GM23338 (cell line): Measurements from ENCODE around the gene EMC1. TPM values are rescaled to one million over a fixed set of nuclear protein-coding genes. Genes with fewer than 3 reads are reported as not detected.

Experiments
- ATAC-seq: fragments of 200-7000 bp; cut with Tn5 transposase; 3 replicates; pipeline ENCODE4 v1.9.1; 2020
- DNase-seq: peaks from one replicate; pipeline ENCODE4 v3.0.0-alpha.2; 2015; ENCODE audit warnings: low spot score
- H2AFZ ChIP-seq: fragments of 200-600 bp; sonication (generic); 2 replicates; pipeline ENCODE4 v1.8.0; 2016; ENCODE audit warnings: antibody characterized with exemption, mild to moderate bottlenecking, moderate library complexity
- H3F3A ChIP-seq: fragments of 200-600 bp; sonication (generic); replicated peaks from 2 replicates; pipeline ENCODE4 v1.8.0; 2017; ENCODE audit warnings: antibody characterized with exemption, mixed run types, low read depth
- H3K27ac ChIP-seq: fragments of 200-600 bp; sonication (generic); 2 replicates; pipeline ENCODE4 v1.6.1; 2016; ENCODE audit warnings: low read depth
- H3K27me3 ChIP-seq: fragments of 200-600 bp; sonication (generic); 2 replicates; pipeline ENCODE4 v1.8.0; 2016; ENCODE audit warnings: mild to moderate bottlenecking, mixed run types, moderate library complexity; ENCODE audit not compliant: insufficient read depth
- H3K36me3 ChIP-seq: fragments of 200-600 bp; sonication (generic); 2 replicates; pipeline ENCODE4 v1.8.0; 2016; ENCODE audit warnings: mild to moderate bottlenecking; ENCODE audit not compliant: insufficient read depth
- H3K4me1 ChIP-seq: fragments of 200-600 bp; sonication (generic); 2 replicates; pipeline ENCODE4 v1.8.0; 2016; ENCODE audit warnings: mild to moderate bottlenecking, moderate library complexity; ENCODE audit not compliant: insufficient read depth
- H3K4me2 ChIP-seq: fragments of 200-600 bp; sonication (generic); 2 replicates; pipeline ENCODE4 v1.7.1; 2017; ENCODE audit warnings: mixed run types
- H3K4me3 ChIP-seq: fragments of 200-600 bp; sonication (generic); 2 replicates; pipeline ENCODE4 v1.6.1; 2016; ENCODE audit warnings: mixed run types
- H3K79me2 ChIP-seq: fragments of 200-600 bp; sonication (generic); replicated peaks from 2 replicates; pipeline ENCODE4 v1.8.0; 2017; ENCODE audit warnings: mild to moderate bottlenecking; ENCODE audit not compliant: insufficient read depth
- H3K9me2 ChIP-seq: fragments of 200-600 bp; sonication (generic); 2 replicates; pipeline ENCODE4 v1.8.0; 2017; ENCODE audit not compliant: insufficient read depth
- H4K20me1 ChIP-seq: fragments of 200-600 bp; sonication (generic); replicated peaks from 2 replicates; pipeline ENCODE4 v1.8.0; 2017; ENCODE audit warnings: mild to moderate bottlenecking; ENCODE audit not compliant: insufficient read depth
- H3K27ac Mint-ChIP-seq: 2 replicates; pipeline ENCODE4 v1.8.0; 2020; ENCODE audit warnings: inconsistent platforms, mild to moderate bottlenecking, moderate library complexity, mixed read lengths
- H3K27me3 Mint-ChIP-seq: 3 replicates; pipeline ENCODE4 v1.8.0; 2022; ENCODE audit warnings: low read depth, mild to moderate bottlenecking, moderate library complexity, mixed read lengths, inconsistent platforms; ENCODE audit not compliant: insufficient read depth, poor library complexity
- H3K36me3 Mint-ChIP-seq: 3 replicates; pipeline ENCODE4 v1.8.0; 2021; ENCODE audit warnings: low read depth, mild to moderate bottlenecking, inconsistent platforms, moderate library complexity, mixed read lengths
- H3K4me1 Mint-ChIP-seq: 3 replicates; pipeline ENCODE4 v1.8.0; 2020; ENCODE audit warnings: mild to moderate bottlenecking, inconsistent platforms, mixed read lengths
- H3K4me3 Mint-ChIP-seq: 3 replicates; pipeline ENCODE4 v1.8.0; 2021; ENCODE audit warnings: moderate library complexity, mild to moderate bottlenecking, inconsistent platforms, mixed read lengths
- H3K9me3 Mint-ChIP-seq: 3 replicates; pipeline ENCODE4 v1.8.0; 2020; ENCODE audit warnings: moderate library complexity, mild to moderate bottlenecking, inconsistent platforms, mixed read lengths
- CREB1 ChIP-seq: fragments of 250-450 bp; sonication (Bioruptor Pico); IDR thresholded peaks from 2 replicates; pipeline ENCODE4 v1.5.0; 2020; ENCODE audit warnings: low read depth, mild to moderate bottlenecking, moderate library complexity
- CTCF ChIP-seq, 2 experiments: fragments of 200-600 bp in 1 of 2; sonication (generic) in 1 of 2; conservative IDR thresholded peaks; 2 replicates each; pipeline versions ENCODE4 v1.5.1 to v1.6.1; 2016 to 2017; ENCODE audit warnings: antibody characterized with exemption in 2 of 2, low read depth in 2 of 2, mild to moderate bottlenecking in 2 of 2, moderate library complexity in 1 of 2
- ETS1 ChIP-seq: IDR thresholded peaks from 2 replicates; pipeline ENCODE4 v1.6.1; 2016; ENCODE audit warnings: antibody characterized with exemption
- EZH2 ChIP-seq: fragments of 200-600 bp; sonication (generic); IDR thresholded peaks from one replicate; pipeline ENCODE4 v1.8.0; 2017; ENCODE audit warnings: antibody characterized with exemption, mild to moderate bottlenecking, low read depth; ENCODE audit not compliant: unreplicated experiment
- EZH2phosphoT487 ChIP-seq: fragments of 200-600 bp; sonication (generic); IDR thresholded peaks from one replicate; pipeline ENCODE4 v1.8.1; 2018; ENCODE audit warnings: antibody characterized with exemption; ENCODE audit not compliant: unreplicated experiment
- JUNB ChIP-seq: IDR thresholded peaks from one replicate; pipeline ENCODE4 v1.6.1; 2016; ENCODE audit warnings: antibody characterized with exemption; ENCODE audit not compliant: unreplicated experiment
- NANOG ChIP-seq: IDR thresholded peaks from 2 replicates; pipeline ENCODE4 v1.6.1; 2016; ENCODE audit warnings: antibody characterized with exemption, borderline replicate concordance
- POLR2AphosphoS5 ChIP-seq: IDR thresholded peaks from 2 replicates; pipeline ENCODE4 v1.6.1; 2016; ENCODE audit warnings: antibody characterized with exemption, low read depth
- STAT1 ChIP-seq: IDR thresholded peaks from one replicate; pipeline ENCODE4 v1.6.1; 2016; ENCODE audit warnings: antibody characterized with exemption; ENCODE audit not compliant: unreplicated experiment
- ZNF114 ChIP-seq: fragments of 250-450 bp; sonication (Bioruptor Pico); IDR thresholded peaks from 2 replicates; pipeline ENCODE4 v1.5.0; 2020; ENCODE audit warnings: mild to moderate bottlenecking, moderate library complexity
- ZNF331 ChIP-seq: fragments of 250-450 bp; sonication (Bioruptor Pico); IDR thresholded peaks from 2 replicates; pipeline ENCODE4 v1.5.0; 2020; ENCODE audit warnings: low read depth, mild to moderate bottlenecking, moderate library complexity
- ZNF462 ChIP-seq: fragments of 250-450 bp; sonication (Bioruptor Pico); IDR thresholded peaks from 2 replicates; pipeline ENCODE4 v1.5.0; 2020; ENCODE audit warnings: mild to moderate bottlenecking, moderate library complexity
- polyA plus RNA-seq: library from polyadenylated mRNA; unstranded; fragments of >200 nt; fragmentation: Nextera tagmentation; extraction: Ambion mirVana; gene quantifications from 2 replicates; pipeline ENCODE4 v1.2.1, GENCODE V29; 2016
- total RNA-seq: library from RNA; depleted of rRNA; stranded (reverse); fragments of >200 nt; shearing (Covaris generic); gene quantifications from 2 replicates; pipeline ENCODE4 v1.2.3, GENCODE V29; 2014
- TF ChIP-seq, protein P1 (sequence below): IDR thresholded peaks from one replicate; pipeline ENCODE4 v1.6.1; 2018; ENCODE audit warnings: antibody characterized with exemption; ENCODE audit not compliant: unreplicated experiment

The EMC1 gene
- total and polyA plus RNA-seq, 2 experiments from 2014 or later = 17.6 to 53.0 TPM

DNA sequence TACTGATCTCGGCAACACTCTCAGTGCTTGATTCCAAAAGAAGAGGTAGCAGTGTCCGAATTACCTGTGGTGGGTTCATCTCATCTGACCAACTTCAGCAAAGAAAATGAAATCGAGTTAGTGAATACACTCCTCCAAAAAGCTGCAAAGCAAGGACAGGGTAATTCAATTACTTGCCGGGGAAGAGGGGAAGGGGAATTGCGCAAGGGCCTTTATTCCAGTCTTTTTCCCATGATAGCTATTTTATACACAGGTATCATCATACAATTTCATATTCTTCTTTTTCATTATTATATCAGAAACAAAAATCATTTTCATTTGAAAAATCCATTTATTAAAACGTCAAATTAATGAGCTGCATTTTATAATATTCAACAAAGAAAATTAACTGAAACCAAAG lies 84.2 kb downstream of the EMC1 start:
- no peak overlapping the region for H3K4me3 Mint-ChIP-seq
- H3K27me3 ChIP-seq = no peaks in the 10 kb centered on the region
- H3K4me1 Mint-ChIP-seq = no peaks in the 10 kb centered on the region
- no peak overlapping the region for H3K4me3 ChIP-seq
- no peak for DNase-seq
- peaks cover 3% of the 10 kb centered on the region; the same call in 1 of the 2 replicates for H3K79me2 ChIP-seq
- H2AFZ ChIP-seq = no peak overlapping the region
- ATAC-seq = no peak
- no peaks in the 10 kb centered on the region for H3K9me2 ChIP-seq
- no peaks in the 10 kb centered on the region for H3K9me3 Mint-ChIP-seq
- H3F3A ChIP-seq = 0 out of 2 replicates have a peak, but pooled peaks cover 3% of the 10 kb centered on the region
- H3K27me3 Mint-ChIP-seq = peaks cover 3% of the 10 kb centered on the region
- H3K36me3 Mint-ChIP-seq = peaks cover 98% of the 10 kb centered on the region
- H3K4me1 ChIP-seq = no peaks in the 10 kb centered on the region
- no peak overlapping the region for H3K4me2 ChIP-seq
- H3K36me3 ChIP-seq = peaks cover 95% of the 10 kb centered on the region
- TF ChIP-seq ETS1 (no peak), EZH2phosphoT487 (no peak), ZNF114 (CRISPR knock-in tag) (no peak), NANOG (no peak), EZH2 (no peak), POLR2AphosphoS5 (no peak), ZNF331 (no peak), JUNB (no peak), ZNF462 (CRISPR knock-in tag) (no peak), CTCF (conservative IDR thresholded peaks at IDR 0.05; ENCODE audit: low read depth in 2 of 2) (no peak), CREB1 (CRISPR knock-in tag) (no peak), STAT1 (no peak)
- TF ChIP-seq, protein P1, sequence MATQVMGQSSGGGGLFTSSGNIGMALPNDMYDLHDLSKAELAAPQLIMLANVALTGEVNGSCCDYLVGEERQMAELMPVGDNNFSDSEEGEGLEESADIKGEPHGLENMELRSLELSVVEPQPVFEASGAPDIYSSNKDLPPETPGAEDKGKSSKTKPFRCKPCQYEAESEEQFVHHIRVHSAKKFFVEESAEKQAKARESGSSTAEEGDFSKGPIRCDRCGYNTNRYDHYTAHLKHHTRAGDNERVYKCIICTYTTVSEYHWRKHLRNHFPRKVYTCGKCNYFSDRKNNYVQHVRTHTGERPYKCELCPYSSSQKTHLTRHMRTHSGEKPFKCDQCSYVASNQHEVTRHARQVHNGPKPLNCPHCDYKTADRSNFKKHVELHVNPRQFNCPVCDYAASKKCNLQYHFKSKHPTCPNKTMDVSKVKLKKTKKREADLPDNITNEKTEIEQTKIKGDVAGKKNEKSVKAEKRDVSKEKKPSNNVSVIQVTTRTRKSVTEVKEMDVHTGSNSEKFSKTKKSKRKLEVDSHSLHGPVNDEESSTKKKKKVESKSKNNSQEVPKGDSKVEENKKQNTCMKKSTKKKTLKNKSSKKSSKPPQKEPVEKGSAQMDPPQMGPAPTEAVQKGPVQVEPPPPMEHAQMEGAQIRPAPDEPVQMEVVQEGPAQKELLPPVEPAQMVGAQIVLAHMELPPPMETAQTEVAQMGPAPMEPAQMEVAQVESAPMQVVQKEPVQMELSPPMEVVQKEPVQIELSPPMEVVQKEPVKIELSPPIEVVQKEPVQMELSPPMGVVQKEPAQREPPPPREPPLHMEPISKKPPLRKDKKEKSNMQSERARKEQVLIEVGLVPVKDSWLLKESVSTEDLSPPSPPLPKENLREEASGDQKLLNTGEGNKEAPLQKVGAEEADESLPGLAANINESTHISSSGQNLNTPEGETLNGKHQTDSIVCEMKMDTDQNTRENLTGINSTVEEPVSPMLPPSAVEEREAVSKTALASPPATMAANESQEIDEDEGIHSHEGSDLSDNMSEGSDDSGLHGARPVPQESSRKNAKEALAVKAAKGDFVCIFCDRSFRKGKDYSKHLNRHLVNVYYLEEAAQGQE = no peak
- H3K27ac Mint-ChIP-seq = no peak overlapping the region
- peaks cover 51% of the 10 kb centered on the region for H4K20me1 ChIP-seq
- H3K27ac ChIP-seq = no peak overlapping the region
